ENCODE results near the gene SLC13A4. TPM values are rescaled to one million over a fixed set of nuclear protein-coding genes. Genes with fewer than 3 reads are reported as not detected.

The SLC13A4 gene
- total RNA-seq, 2 experiments from 2014 or later = not detected

DNA sequence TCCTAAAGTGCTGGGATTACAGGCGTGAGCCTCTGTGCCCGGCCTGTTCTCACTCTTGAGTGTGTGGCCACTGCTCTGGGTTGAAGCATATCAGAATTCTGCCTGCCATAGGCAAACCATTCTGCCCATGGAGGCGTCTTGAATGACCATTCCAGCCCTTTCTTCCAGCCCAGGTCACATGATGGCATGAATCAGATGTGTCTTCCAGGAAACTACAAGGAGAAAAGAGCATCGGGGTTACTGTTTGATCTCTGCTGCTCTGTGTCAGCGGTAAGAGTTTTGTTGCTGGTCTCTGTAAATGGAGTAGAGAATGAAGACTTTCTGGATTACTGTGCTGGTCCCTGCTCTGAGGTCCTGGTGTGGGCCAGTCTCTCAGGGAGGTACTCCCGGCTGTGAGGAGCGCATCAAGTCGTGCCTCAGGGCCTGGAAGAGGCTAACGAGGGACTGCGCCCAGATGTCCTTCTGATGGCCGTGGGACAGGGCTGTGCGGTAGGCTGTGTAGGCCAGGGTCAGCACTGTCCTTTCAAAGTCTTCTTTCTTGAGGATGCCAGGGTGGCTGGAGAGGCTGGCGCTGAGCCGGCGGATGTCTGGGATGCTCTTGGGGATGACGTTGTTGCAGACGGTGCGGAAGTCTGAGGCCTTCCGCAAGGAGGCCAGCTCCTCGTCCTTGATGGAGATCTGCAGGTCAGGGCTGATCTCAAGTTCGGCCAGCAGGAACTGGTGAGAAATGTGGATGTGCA is 5.8 kb upstream of the SLC13A4 start:
- H3K9me3 ChIP-seq (ENCODE audit: low read length) = no peaks in the 10 kb centered on the region
- H3K4me3 ChIP-seq (ENCODE audit: low read depth, low read length, poor library complexity, severe bottlenecking) = no peak overlapping the region
- H2AFZ ChIP-seq (ENCODE audit: low read length) = no peak overlapping the region
- CTCF ChIA-PET (ENCODE audit: unreplicated experiment) = no interaction called here
- no peak for DNase-seq (ENCODE audit: low spot score)
- intact Hi-C loops (cut with micrococcal nuclease; ENCODE audit: unreplicated experiment) = no loop called here
- no peaks in the 10 kb centered on the region for H4K20me1 ChIP-seq (ENCODE audit: insufficient read depth, low read length)
- no peaks in the 10 kb centered on the region for H3K36me3 ChIP-seq (ENCODE audit: insufficient read depth, low read length)
- no peak overlapping the region for H3K4me2 ChIP-seq (ENCODE audit: low read length)
- H3K27ac ChIP-seq (ENCODE audit: low read depth, low read length, poor library complexity, severe bottlenecking) = no peak overlapping the region
- POLR2A ChIA-PET = interaction anchor here (0.5 to 1.0 kb wide), 2 partner anchors 15 to 131 kb away, joined by 3 read pairs; no protein-coding TSS in a partner anchor
- no peaks in the 10 kb centered on the region for H3K9me2 ChIP-seq (ENCODE audit: insufficient read depth, low read length)
- no peaks in the 10 kb centered on the region for H3K79me2 ChIP-seq (ENCODE audit: insufficient read depth, low read depth, low read length)
- no peaks in the 10 kb centered on the region for H3K4me1 ChIP-seq (ENCODE audit: insufficient read depth, low read length, poor library complexity, severe bottlenecking)
- TF ChIP-seq, protein P1, sequence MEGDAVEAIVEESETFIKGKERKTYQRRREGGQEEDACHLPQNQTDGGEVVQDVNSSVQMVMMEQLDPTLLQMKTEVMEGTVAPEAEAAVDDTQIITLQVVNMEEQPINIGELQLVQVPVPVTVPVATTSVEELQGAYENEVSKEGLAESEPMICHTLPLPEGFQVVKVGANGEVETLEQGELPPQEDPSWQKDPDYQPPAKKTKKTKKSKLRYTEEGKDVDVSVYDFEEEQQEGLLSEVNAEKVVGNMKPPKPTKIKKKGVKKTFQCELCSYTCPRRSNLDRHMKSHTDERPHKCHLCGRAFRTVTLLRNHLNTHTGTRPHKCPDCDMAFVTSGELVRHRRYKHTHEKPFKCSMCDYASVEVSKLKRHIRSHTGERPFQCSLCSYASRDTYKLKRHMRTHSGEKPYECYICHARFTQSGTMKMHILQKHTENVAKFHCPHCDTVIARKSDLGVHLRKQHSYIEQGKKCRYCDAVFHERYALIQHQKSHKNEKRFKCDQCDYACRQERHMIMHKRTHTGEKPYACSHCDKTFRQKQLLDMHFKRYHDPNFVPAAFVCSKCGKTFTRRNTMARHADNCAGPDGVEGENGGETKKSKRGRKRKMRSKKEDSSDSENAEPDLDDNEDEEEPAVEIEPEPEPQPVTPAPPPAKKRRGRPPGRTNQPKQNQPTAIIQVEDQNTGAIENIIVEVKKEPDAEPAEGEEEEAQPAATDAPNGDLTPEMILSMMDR (conservative IDR thresholded peaks at IDR 0.05; ENCODE audit: low read length) = no peak
- TF ChIP-seq EZH2phosphoT487 (IDR thresholded peaks at IDR 0.05; ENCODE audit: borderline replicate concordance, low read depth, low read length) = no peak
- no TSS peak for BruUV-seq (replicated peaks)

DNA sequence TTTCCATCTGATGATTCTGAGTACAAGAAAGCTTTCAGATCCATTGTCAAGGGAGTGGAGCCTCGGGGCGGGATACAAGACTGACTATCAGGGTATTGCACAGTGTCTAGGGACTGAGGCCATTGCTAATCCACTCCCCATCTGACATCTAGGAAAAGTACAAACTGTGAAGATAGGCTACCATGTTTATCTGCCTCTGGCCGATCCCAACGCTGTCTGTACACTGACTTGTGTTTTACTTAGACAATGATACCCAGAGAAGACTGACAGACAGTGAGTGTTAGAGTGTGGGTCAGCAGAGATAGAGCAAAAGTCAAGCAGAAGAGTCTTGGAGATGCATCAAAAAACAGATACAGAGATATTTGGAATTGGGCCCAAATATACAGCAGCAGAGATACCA is 3.1 kb upstream of the SLC13A4 start:
- BruUV-seq (replicated peaks) = no TSS peak
- Histone ChIP-seq H3K4me2 (ENCODE audit: low read length) (no peak overlapping the region), H2AFZ (ENCODE audit: low read length) (no peak overlapping the region), H4K20me1 (ENCODE audit: insufficient read depth, low read length) (no peaks in the 10 kb centered on the region), H3K4me3 (ENCODE audit: low read depth, low read length, poor library complexity, severe bottlenecking) (no peak overlapping the region), H3K9me3 (ENCODE audit: low read length) (no peaks in the 10 kb centered on the region), H3K36me3 (ENCODE audit: insufficient read depth, low read length) (no peaks in the 10 kb centered on the region), H3K4me1 (ENCODE audit: insufficient read depth, low read length, poor library complexity, severe bottlenecking) (no peaks in the 10 kb centered on the region), H3K79me2 (ENCODE audit: insufficient read depth, low read depth, low read length) (no peaks in the 10 kb centered on the region), H3K27ac (ENCODE audit: low read depth, low read length, poor library complexity, severe bottlenecking) (no peak overlapping the region), H3K9me2 (ENCODE audit: insufficient read depth, low read length) (no peaks in the 10 kb centered on the region)
- no peak for DNase-seq (ENCODE audit: low spot score)
- intact Hi-C loops (cut with micrococcal nuclease; ENCODE audit: unreplicated experiment) = no loop called here
- CTCF ChIA-PET (ENCODE audit: unreplicated experiment) = no interaction called here
- TF ChIP-seq, protein P1 (conservative IDR thresholded peaks at IDR 0.05; ENCODE audit: low read length) = no peak
- no peak for TF ChIP-seq EZH2phosphoT487 (IDR thresholded peaks at IDR 0.05; ENCODE audit: borderline replicate concordance, low read depth, low read length)
- POLR2A ChIA-PET = no interaction called here

DNA sequence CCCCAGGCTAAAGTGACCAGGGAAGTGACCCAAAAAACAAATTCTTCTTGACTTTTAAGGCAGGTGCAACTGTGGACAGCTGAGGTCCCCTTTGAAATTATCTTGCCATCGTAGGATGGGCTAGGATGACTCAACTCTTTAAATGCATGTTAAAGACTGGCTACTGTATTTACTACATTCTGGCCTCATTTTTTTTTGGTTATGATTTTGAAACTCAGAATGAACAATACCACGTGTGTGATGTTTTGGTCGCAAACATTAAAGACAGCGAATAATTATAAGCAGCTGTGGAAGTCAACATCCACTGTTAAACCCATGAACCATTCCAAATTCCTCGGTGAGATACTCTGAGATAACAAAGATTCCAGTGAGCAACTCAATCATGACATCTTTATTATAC is 1.2 kb upstream of the SLC13A4 start:
- Histone ChIP-seq H3K27ac (ENCODE audit: low read depth, low read length, poor library complexity, severe bottlenecking) (no peak overlapping the region), H3K79me2 (ENCODE audit: insufficient read depth, low read depth, low read length) (no peaks in the 10 kb centered on the region), H2AFZ (ENCODE audit: low read length) (no peak overlapping the region), H3K9me3 (ENCODE audit: low read length) (no peaks in the 10 kb centered on the region), H3K4me2 (ENCODE audit: low read length) (no peak overlapping the region), H4K20me1 (ENCODE audit: insufficient read depth, low read length) (no peaks in the 10 kb centered on the region), H3K4me3 (ENCODE audit: low read depth, low read length, poor library complexity, severe bottlenecking) (no peak overlapping the region), H3K9me2 (ENCODE audit: insufficient read depth, low read length) (no peaks in the 10 kb centered on the region), H3K4me1 (ENCODE audit: insufficient read depth, low read length, poor library complexity, severe bottlenecking) (no peaks in the 10 kb centered on the region), H3K36me3 (ENCODE audit: insufficient read depth, low read length) (no peaks in the 10 kb centered on the region)
- intact Hi-C loops (cut with micrococcal nuclease; ENCODE audit: unreplicated experiment) = no loop called here
- no peak for DNase-seq (ENCODE audit: low spot score)
- BruUV-seq (replicated peaks) = no TSS peak
- CTCF ChIA-PET (ENCODE audit: unreplicated experiment) = no interaction called here
- POLR2A ChIA-PET = interaction anchor here (0.7 kb wide), 1 partner anchor 105 kb away, joined by 3 read pairs; no protein-coding TSS in a partner anchor
- no peak for TF ChIP-seq EZH2phosphoT487 (IDR thresholded peaks at IDR 0.05; ENCODE audit: borderline replicate concordance, low read depth, low read length)
- TF ChIP-seq, protein P1 (conservative IDR thresholded peaks at IDR 0.05; ENCODE audit: low read length) = no peak

Measured in OCI-LY7 (cell line).